ENCODE results near the gene CFAP74.
A peak's percentile ranks its signal among the peaks of the same experiment; 100 is the strongest.

Gene CFAP74

DNA sequence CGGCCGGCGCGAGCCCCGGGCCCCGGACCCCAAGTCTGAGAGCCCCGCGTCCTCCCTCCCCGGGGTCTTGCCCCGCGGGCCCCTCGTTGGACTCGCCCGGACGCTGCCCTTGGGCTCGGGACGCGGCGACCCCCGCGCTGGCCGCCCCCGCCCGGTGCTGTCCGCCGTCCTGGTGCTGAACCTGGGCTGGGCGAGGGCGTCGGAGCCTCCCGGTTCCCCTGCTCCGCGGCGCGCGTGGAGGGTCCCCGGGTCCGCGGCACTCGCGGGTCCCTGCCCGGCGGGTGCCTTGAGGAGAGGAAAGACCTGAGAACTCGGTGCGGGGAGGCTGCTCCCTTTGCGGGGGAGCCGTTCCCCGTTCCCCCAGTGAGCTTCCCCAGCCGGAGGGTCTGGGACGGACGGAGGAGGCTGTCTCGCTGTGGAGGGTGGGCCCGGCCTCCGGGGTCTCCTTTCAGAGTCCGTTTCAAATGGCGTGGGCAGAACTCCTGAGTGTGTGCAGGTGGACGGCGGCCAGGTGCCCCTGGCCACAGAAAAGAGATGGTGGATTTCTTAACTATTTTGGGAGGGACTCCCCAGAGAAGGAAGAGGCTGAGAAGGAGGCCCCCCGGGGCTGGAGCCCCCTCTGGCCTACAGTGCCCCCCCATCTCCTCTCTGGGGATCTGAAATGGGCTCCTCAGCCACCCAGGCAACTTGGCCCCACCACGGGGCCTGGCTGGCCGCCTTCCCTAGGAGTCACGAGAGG, 16.2 kb upstream of the CFAP74 start:
- DNase-seq: no peak

- no peak for DNase-seq
These were observed 15.6 kb upstream of the CFAP74 start, which contains the start of gene GABRD for GRCh38 chr1:2019172-2019543. Gene GABRD, plus strand, starts transcription at chr1:2019345. Its CDS starts 79 bp downstream, at chr1:2019424.

- DNase-seq: no peak
These were observed 14.9 kb upstream of the CFAP74 start for GRCh38 chr1:2018217-2019171.

DNA sequence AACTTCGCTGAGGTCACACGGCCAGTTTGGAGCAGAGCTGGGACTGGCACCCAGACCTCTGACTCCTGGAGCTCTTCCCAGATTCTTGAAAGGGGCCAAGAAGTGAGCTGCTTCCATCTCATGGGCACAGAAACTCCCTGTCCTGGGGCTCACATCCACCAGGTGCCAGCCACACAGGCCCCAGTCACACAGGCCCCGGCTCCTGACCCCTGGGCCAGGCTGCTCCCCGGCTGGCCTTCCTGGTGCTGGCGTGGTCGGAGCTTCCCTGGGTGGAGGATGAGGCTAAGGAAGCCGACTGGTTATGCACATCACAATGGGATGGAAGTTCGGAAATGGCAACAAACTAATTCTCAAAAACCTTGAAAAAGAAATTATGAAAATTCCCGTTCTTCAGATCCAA, 12.5 kb upstream of the CFAP74 start:
- no peak for DNase-seq

- DNase-seq: no peak
These were observed 11.5 kb upstream of the CFAP74 start for GRCh38 chr1:2014741-2015735.

DNA sequence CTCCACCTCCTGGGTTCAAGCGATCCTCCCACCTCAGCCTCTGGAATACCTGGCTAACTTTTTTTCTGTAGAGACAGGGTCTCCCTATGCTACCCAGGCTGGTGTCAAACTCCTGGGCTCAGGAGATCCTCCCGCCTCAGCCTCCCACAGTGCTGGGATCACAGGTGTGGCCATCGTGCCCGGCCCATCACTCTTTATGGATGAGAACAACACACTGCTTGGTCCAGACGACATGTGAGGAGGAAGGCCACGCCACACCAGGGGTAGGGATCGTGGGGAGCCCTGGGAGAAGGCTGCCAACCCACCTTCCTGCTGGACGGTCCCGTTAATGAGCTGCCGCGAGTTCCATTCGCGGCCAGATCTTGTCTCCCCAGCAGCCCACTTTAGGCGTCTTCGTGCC, 10.6 kb upstream of the CFAP74 start:
- no peak for DNase-seq

DNA sequence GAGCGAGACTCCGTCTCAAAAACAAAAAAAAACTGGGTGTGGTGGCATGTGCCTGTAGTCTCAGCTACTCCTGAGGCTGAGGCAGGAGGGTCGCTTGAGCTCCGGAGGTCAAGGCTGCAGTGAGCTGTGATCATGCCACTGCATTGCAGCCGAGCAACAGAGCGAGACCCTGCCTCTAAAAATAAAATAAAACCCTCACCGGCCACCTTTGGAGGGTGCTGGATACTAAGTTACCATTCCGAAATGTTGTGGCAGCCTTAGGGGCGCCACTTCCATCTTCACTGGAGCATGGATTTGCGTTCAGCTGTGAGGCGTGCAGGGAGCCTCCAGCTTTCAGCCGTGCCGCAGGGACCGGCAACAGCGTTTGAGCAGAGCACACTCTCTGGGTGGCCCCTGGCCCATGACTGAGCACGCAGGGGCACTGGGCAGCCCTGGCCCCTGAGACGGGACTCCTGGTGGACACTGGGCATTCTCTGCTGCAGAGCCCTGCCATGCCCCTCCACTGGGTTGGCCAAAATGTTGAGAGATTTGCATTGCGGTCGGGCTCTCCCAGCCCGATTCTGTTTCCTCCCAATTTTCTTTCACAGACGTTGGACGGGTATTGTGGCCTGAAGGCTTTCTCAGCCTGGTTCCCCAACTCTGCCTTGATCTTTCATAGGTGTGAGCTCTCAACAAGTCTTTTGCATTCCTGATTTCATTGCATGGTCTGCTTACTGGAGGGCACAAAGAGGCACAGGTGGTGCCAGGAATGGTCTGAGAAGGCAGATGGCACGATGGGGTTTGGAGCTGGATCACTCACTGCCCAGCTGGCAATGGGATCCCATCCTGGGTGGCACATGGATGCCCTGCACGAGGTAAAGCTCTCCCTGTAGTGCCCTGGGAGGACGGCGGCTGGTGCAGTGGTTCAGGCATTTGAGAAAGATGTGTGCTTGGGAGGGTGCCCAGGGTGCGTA, 5.8 kb upstream of the CFAP74 start:
- no peak for DNase-seq

- DNase-seq: no peak
These were observed 1.3 kb upstream of the CFAP74 start for GRCh38 chr1:2004856-2005255.

DNA sequence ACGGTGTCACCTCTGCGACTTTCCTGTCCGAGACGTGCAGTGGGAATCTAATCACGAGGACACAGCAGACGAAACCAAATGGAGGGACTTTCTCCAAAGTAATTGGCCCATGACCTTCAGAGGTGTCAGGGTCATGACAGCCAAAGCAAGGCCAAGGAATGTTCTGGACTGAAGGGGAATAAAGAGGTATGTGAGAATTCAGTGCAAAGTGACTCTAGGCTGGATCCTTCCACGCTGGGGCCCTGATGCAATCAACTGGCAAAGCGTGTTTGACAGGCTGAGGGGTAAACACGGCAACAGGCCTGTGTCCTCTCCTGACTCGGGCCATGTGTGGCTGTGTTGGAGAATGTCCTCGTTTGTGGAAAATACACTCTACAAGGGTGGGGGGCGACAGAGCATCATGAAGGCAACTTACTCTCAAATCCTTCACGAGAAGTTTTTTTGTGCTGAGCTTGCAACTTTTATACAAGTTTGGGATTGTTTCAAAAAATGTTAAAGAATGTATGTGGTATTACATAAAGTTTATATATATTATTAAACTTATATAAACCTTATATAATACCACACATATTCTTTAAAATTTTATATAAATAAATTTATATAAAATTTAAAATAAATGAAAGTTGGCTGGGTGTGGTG, 1.7 kb downstream of the CFAP74 start:
- no peak for DNase-seq

GRCh38 chr1:2000850-2001249, 2.7 kb downstream of the CFAP74 start:
- DNase-seq: no peak

GRCh38 chr1:2000432-2000831, 3.2 kb downstream of the CFAP74 start:
- no peak for DNase-seq

DNA sequence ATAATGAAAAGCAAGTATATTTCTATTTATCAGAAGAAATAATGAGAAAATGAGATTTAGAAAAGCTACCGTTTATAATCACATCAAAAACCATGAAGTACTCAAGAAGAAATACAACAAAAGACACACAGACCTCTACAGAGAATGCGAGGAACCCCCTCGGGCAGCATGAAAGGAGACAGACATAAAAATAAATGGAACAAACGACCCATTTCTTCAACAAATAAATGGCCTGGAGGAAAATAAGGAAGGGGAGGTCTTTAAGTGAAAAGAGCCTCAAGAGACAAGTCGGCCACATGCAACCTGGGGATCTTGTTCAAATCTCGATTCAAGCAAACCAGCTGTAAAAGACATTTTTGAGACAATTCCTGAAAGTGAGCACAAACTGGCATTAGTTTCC, 6.0 kb downstream of the CFAP74 start:
- DNase-seq: no peak

- DNase-seq: peak in 2 of 58 donors; percentile 7 to 32
These were observed 7.4 kb downstream of the CFAP74 start for GRCh38 chr1:1996207-1996651.

DNA sequence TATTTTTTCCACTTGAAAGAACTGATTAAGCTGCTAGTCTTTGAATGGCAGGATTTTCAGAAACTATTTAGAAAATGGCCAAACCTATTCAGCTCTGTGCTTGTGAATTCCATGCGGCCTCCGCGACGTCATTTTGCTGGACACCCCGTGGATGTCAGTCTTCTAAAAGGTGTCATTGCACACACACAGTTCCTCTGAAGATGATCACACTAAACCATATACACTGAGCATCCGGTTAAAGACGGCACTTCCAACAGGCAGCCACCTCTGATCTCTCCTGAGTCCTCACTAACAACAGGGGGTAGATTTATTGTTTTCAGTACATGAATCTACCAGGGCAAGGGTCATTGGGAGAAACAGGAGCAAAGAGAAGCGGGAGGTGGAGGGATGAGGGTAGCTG, 9.1 kb downstream of the CFAP74 start:
- no peak for DNase-seq

GRCh38 chr1:1990222-1990621, 13.4 kb downstream of the CFAP74 start:
- peak in 6 of 58 donors; percentile 8 to 33 (median 24) for DNase-seq

- DNase-seq: no peak
These were observed 13.8 kb downstream of the CFAP74 start for GRCh38 chr1:1989789-1990188.

DNA sequence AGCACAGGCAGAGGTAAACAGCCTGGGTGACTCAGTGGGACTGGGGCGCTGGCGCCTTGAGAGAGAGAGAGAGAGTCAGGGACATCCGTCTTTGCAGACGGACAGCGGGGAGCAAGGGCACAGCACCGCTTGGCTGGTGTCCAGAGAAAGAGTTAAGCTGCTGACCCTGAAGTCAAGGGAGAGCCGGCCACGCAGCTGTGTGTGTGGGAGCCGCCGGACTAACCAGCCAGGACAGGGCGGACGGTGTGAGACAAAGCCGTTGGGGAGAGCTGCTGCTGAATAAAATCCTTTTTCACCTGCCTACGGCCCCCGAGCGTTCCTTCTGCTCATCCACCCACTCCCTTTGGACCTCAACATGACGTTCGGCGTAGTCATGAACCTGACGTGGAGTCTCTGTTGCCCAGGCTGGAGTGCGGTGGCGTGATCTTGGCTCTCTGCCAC, 14.5 kb downstream of the CFAP74 start:
- peak in 2 of 58 donors; percentile 14 to 49 for DNase-seq

DNA sequence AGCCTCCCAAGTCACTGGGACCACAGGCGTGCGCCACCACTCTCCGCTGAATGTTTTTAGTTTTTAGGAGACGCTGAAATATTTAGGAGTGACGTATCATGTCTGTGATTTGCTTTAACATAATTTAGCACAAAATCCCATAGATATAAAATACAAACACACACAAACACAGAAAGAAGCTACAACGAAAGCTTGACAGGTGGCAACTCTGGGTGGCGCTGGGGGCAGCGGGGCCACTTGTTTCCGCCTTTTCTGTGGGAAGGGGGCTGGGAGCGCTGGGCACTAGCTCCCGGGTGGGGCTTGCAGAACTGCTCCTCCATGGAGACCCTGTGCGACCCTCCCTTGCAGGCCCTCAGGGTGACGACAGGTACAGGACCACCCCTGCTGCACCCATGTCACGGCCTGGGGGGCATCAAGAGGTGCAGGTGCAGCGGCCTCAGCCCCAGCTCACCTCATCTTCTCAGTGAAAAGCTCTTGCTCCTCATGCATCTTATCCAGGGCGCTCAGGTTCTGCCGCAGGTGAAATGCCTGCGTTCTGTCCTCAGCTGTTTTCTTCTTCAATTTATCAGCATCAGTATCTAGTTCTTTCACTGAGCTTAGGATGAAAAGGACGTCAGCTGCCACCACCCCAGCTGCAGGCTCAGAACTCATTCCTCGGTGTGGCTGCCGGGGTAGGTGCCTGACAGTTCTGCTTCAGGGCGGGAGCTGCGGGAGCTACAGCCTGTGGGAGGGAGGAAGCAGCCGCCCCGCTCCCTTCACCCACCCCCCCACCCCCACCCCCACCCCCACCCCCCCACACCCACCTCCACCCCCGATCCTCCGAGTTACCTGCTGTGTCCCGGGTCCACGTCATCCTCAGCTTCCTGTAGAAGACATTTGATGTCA, 15.3 kb downstream of the CFAP74 start:
- no peak for DNase-seq

All from anterior cingulate cortex (tissue), 58 donors.